RWPE2 (cell line): Measurements from ENCODE around the gene CLCN3.

Experiments used
- ATAC-seq: fragments of 200-7000 bp; cut with Tn5 transposase; 3 replicates; pipeline ENCODE4 v1.9.1; 2021; ENCODE audit warnings: low read depth
- DNase-seq: peaks from one replicate; pipeline ENCODE4 v3.0.0-alpha.2; 2020; ENCODE audit warnings: low spot score
- H3K27ac ChIP-seq: fragments of 450-650 bp; 2 replicates; pipeline ENCODE4 v1.5.1; 2017; ENCODE audit warnings: mild to moderate bottlenecking; ENCODE audit not compliant: poor library complexity, severe bottlenecking
- H3K27me3 ChIP-seq: fragments of 250-450 bp; sonication (Bioruptor Pico); 2 replicates; pipeline ENCODE4 v1.5.1; 2021; ENCODE audit warnings: mild to moderate bottlenecking, moderate library complexity; ENCODE audit not compliant: insufficient read depth, poor library complexity, severe bottlenecking
- H3K36me3 ChIP-seq: fragments of 250-450 bp; sonication (Bioruptor Pico); 2 replicates; pipeline ENCODE4 v1.5.1; 2020; ENCODE audit warnings: low read depth, mild to moderate bottlenecking, moderate library complexity
- H3K4me1 ChIP-seq: fragments of 250-450 bp; sonication (Bioruptor Pico); 2 replicates; pipeline ENCODE4 v1.5.1; 2021; ENCODE audit warnings: mild to moderate bottlenecking, moderate library complexity; ENCODE audit not compliant: insufficient read depth, poor library complexity, severe bottlenecking
- H3K4me3 ChIP-seq: fragments of 250-450 bp; sonication (Bioruptor Pico); 2 replicates; pipeline ENCODE4 v1.5.1; 2021; ENCODE audit warnings: mild to moderate bottlenecking, moderate library complexity; ENCODE audit not compliant: severe bottlenecking
- H3K9me3 ChIP-seq: fragments of 250-450 bp; sonication (Bioruptor Pico); 2 replicates; pipeline ENCODE4 v1.5.1; 2021; ENCODE audit warnings: mild to moderate bottlenecking, moderate library complexity; ENCODE audit not compliant: severe bottlenecking
- CTCF ChIP-seq: fragments of 450-650 bp; IDR thresholded peaks from one replicate; pipeline ENCODE4 v1.5.1; 2017; ENCODE audit warnings: mild to moderate bottlenecking, moderate library complexity; ENCODE audit not compliant: poor library complexity, severe bottlenecking

CLCN3 gene

DNA sequence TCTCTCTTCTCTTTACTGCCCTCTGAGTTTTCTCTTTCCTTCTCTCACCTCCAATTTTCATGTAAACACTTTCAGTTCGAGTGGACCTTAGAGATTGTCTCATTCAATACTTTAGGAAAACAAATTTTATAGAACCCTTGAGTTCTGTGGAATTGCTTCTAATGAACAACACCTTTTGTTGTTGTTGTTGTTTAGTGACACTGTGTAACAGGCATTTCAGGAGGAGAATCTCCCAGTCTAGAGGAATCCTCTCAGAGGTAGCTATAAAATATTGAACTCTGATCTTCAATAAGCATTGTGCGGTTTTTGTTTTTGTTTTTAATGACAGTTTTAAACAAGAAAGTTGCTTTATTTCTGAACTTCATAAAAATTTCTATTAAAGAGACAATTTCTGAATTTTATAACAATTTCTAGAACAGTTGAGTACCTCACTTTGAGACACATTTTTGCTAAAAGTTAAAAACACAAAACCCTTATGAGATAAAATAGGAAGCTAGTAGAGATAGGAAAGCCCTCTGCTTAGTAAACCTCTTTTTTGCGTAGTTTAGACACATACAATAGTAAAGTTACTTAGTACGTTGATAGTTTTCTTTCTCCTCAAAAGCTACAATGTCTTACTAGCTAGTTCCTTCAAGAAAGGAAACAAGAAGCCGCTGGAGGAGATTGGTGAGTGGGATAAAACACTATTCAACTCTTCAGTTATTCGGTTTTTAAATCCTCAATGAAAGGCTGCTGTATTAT, 38.8 kb downstream of the CLCN3 start:
- no peaks in the 10 kb centered on the region for H3K36me3 ChIP-seq
- no peaks in the 10 kb centered on the region for H3K27me3 ChIP-seq
- peak overlapping the region; percentile 35 for H3K4me3 ChIP-seq
- no peak for DNase-seq
- H3K9me3 ChIP-seq: peaks cover 3% of the 10 kb centered on the region
- peak overlapping the region; percentile 83 for H3K27ac ChIP-seq
- H3K4me1 ChIP-seq: peaks cover 38% of the 10 kb centered on the region
- no peak for ATAC-seq
- TF ChIP-seq CTCF: no peak

DNA sequence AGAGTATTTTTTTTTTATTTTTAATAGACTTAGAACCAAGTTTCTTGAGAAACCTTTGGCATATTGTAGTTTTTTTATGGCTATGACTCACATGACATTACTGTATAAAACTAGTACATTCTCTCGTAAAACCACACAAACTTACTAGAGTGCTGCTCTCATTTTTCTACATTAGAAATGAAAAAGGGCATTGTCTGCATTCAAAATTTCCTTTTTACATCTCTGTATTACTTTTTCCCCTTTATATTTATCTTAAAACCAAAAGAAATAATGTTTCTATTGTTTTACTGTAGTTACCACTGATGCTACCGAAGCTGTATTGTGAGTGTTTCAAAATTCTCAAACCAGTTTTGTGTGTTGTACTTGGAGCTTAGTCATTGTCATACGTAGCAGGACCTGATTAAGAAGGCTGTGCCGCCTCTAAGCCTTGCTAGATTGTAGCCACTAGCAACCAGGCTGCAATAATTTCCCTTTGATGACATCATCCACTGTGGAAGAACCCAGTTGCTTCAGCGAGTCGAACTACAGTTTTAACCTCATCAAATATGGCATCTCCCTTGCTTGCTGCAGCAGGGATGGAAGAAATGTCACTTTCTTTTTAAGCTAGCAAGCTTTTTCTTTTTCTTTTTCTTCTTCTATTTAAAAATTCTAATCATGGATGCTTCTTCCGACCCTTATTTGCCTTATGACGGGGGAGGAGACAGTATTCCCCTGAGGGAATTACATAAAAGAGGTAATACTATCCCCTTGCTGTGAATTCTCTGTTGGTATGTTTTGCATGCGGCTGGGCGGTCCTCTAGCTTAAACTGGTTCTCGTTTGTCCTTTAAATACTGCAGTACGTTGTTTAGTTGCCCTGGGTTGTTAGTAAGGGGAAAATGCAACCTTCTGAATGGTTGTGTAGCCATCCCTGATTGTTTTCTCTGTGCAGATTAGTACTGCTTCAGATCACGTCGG, 39.6 kb downstream of the CLCN3 start:
- ATAC-seq: peak; percentile 95
- Histone ChIP-seq H3K4me3 (peak overlapping the region; percentile 35), H3K27ac (peak overlapping the region; percentile 83), H3K27me3 (no peaks in the 10 kb centered on the region), H3K36me3 (no peaks in the 10 kb centered on the region), H3K4me1 (peaks cover 40% of the 10 kb centered on the region), H3K9me3 (no peaks in the 10 kb centered on the region)
- DNase-seq: peak; percentile 78
- TF ChIP-seq CTCF: no peak

- H3K36me3 ChIP-seq: no peaks in the 10 kb centered on the region
- no peak for ATAC-seq
- H3K27me3 ChIP-seq: no peaks in the 10 kb centered on the region
- peak overlapping the region; percentile 83 for H3K27ac ChIP-seq
- peaks cover 43% of the 10 kb centered on the region for H3K4me1 ChIP-seq
- DNase-seq: no peak
- no peak for TF ChIP-seq CTCF
- peak overlapping the region; percentile 35 for H3K4me3 ChIP-seq
- H3K9me3 ChIP-seq: no peaks in the 10 kb centered on the region
Observed at GRCh38 chr4:169660929-169661328, 40.6 kb downstream of the CLCN3 start.

GRCh38 chr4:169661761-169662160, 41.4 kb downstream of the CLCN3 start:
- Histone ChIP-seq H3K4me3 (no peak overlapping the region), H3K4me1 (peaks cover 43% of the 10 kb centered on the region), H3K9me3 (no peaks in the 10 kb centered on the region), H3K27me3 (no peaks in the 10 kb centered on the region), H3K36me3 (no peaks in the 10 kb centered on the region), H3K27ac (no peak overlapping the region)
- no peak for DNase-seq
- no peak for ATAC-seq
- TF ChIP-seq CTCF: no peak
